Endothelial cell of umbilical vein (primary cell): ENCODE results near the gene ADGRL3. TPM values are rescaled to one million over a fixed set of nuclear protein-coding genes. Genes with fewer than 3 reads are reported as not detected.

Experiments used
- BruUV-seq: library from RNA; stranded (reverse); fragments of 400-500 nt; replicated peaks from 2 replicates; lab custom pipeline; 2021; lab: Mats Ljungman, UMichigan
- CTCF ChIA-PET: fragments of 300-600, 350-600 bp; sonication (Branson Sonifier 250); formaldehyde crosslinking; loops from one replicate; lab custom pipeline; 2021; ENCODE audit warnings: antibody characterized with exemption, inconsistent platforms; lab: Charles Lee
- POLR2A ChIA-PET: fragments of 300-600, 350-600 bp; sonication (Branson Sonifier 250); formaldehyde crosslinking; loops from one replicate; lab custom pipeline; 2021; ENCODE audit warnings: antibody characterized with exemption, inconsistent platforms; lab: Charles Lee
- DNase-seq: peaks from one replicate; pipeline ENCODE4 v3.0.0-alpha.2; 2011; ENCODE audit warnings: low read depth, low spot score
- FAIRE-seq: peaks from 2 replicates; lab custom pipeline; 2011; peaks lifted over from hg19 to GRCh38; lab: Jason Lieb, UNC
- H2AFZ ChIP-seq: 2 replicates; pipeline ENCODE4 v1.6.0; 2012; ENCODE audit warnings: low read depth, low read length, control low read depth, inconsistent platforms
- H3K27ac ChIP-seq: 2 replicates; pipeline ENCODE4 v1.5.1; 2011; ENCODE audit warnings: low read depth, mild to moderate bottlenecking, control low read depth, low read length, moderate library complexity; ENCODE audit not compliant: insufficient read depth
- H3K27me3 ChIP-seq, 2 experiments: 2 replicates each; pipeline versions ENCODE4 v1.6.0 to v1.6.1; 2011; ENCODE audit warnings: low read length in 2 of 2, mixed read lengths in 1 of 2; ENCODE audit not compliant: control insufficient read depth in 2 of 2, insufficient read depth in 2 of 2
- H3K36me3 ChIP-seq, 2 experiments: 2 replicates in 1 of 2; 3 replicates in 1 of 2; pipeline ENCODE4 v1.5.1; 2011; ENCODE audit warnings: low read length in 2 of 2, mild to moderate bottlenecking in 1 of 2, moderate library complexity in 1 of 2; ENCODE audit not compliant: control insufficient read depth in 2 of 2, insufficient read depth in 2 of 2; ENCODE audit errors: extremely low read depth in 1 of 2
- H3K4me1 ChIP-seq: 3 replicates; pipeline ENCODE4 v1.5.1; 2011; ENCODE audit warnings: mild to moderate bottlenecking, low read length; ENCODE audit not compliant: control insufficient read depth, insufficient read depth; ENCODE audit errors: extremely low read depth
- H3K4me2 ChIP-seq: 2 replicates; pipeline ENCODE4 v1.6.1; 2011; ENCODE audit warnings: low read length, control low read depth, mixed read lengths; ENCODE audit not compliant: insufficient read depth
- H3K4me3 ChIP-seq, 3 experiments: fragments of 200-600 bp in 1 of 3; sonication (generic), shearing (Covaris generic) in 1 of 3; replicated peaks in 1 of 3; 2 replicates each; pipeline ENCODE4 v1.5.1; 2011 to 2016; ENCODE audit warnings: control low read depth in 3 of 3, low read length in 3 of 3, mild to moderate bottlenecking in 2 of 3, inconsistent platforms in 1 of 3, low read depth in 1 of 3, moderate library complexity in 1 of 3; ENCODE audit not compliant: insufficient read depth in 1 of 3
- H3K79me2 ChIP-seq: 2 replicates; pipeline ENCODE4 v1.6.0; 2012; ENCODE audit warnings: low read length, inconsistent platforms; ENCODE audit not compliant: control insufficient read depth, insufficient read depth
- H3K9ac ChIP-seq: replicated peaks from 2 replicates; pipeline ENCODE3; 2011; ENCODE audit warnings: low read length, control low read depth; ENCODE audit not compliant: insufficient read depth; ENCODE audit errors: extremely low read depth
- H3K9me1 ChIP-seq: replicated peaks from 3 replicates; pipeline ENCODE4 v1.6.0; 2011; ENCODE audit warnings: mild to moderate bottlenecking, low read length; ENCODE audit not compliant: control insufficient read depth, insufficient read depth; ENCODE audit errors: extremely low read depth
- H3K9me3 ChIP-seq: replicated peaks from 2 replicates; pipeline ENCODE4 v1.5.1; 2012; ENCODE audit warnings: low read length, inconsistent platforms; ENCODE audit not compliant: control insufficient read depth, insufficient read depth
- H4K20me1 ChIP-seq: replicated peaks from 2 replicates; pipeline ENCODE3; 2011; ENCODE audit warnings: mild to moderate bottlenecking, low read length; ENCODE audit not compliant: control insufficient read depth, insufficient read depth; ENCODE audit errors: extremely low read depth
- CTCF ChIP-seq, 2 donors: IDR thresholded peaks; 1 replicate in 1 of 2; 2 replicates in 1 of 2; pipeline ENCODE4 v1.5.1; 2011; ENCODE audit warnings: low read length in 2 of 2, mild to moderate bottlenecking in 2 of 2, moderate library complexity in 2 of 2, control low read depth in 1 of 2, inconsistent platforms in 1 of 2, low read depth in 1 of 2; ENCODE audit not compliant: insufficient read depth in 1 of 2; ENCODE audit errors: extremely low read depth in 1 of 2
- EZH2 ChIP-seq: IDR thresholded peaks from 2 replicates; pipeline ENCODE4 v1.6.1; 2012; ENCODE audit warnings: borderline replicate concordance, low read depth, mild to moderate bottlenecking, moderate library complexity, low read length, inconsistent platforms; ENCODE audit not compliant: severe bottlenecking
- FOS ChIP-seq: IDR thresholded peaks from 2 replicates; pipeline ENCODE4 v1.6.1; 2011; ENCODE audit warnings: mild to moderate bottlenecking, low read length, moderate library complexity, borderline replicate concordance; ENCODE audit not compliant: insufficient read depth
- GATA2 ChIP-seq: IDR thresholded peaks from 2 replicates; pipeline ENCODE4 v1.7.0; 2011; ENCODE audit warnings: low read depth, mild to moderate bottlenecking, moderate library complexity, mixed read lengths, low read length; ENCODE audit not compliant: insufficient read length, insufficient read depth
- JUN ChIP-seq: IDR thresholded peaks from 2 replicates; pipeline ENCODE4 v1.6.1; 2011; ENCODE audit warnings: borderline replicate concordance, low read depth; ENCODE audit not compliant: insufficient read length, insufficient read depth
- MAX ChIP-seq: IDR thresholded peaks from 2 replicates; pipeline ENCODE4 v1.6.1; 2011; ENCODE audit not compliant: insufficient read depth, insufficient read length
- MYC ChIP-seq: IDR thresholded peaks from one replicate; pipeline ENCODE4 v1.6.1; 2011; ENCODE audit warnings: mild to moderate bottlenecking, low read depth, low read length
- POLR2A ChIP-seq: IDR thresholded peaks from 2 replicates; pipeline ENCODE4 v1.6.1; 2012; ENCODE audit warnings: low read depth, mild to moderate bottlenecking, control low read depth, low read length
- POLR2AphosphoS5 ChIP-seq: IDR thresholded peaks from 2 replicates; pipeline ENCODE4 v1.6.1; 2012; ENCODE audit warnings: low read depth, mild to moderate bottlenecking, control low read depth, low read length, moderate library complexity; ENCODE audit not compliant: insufficient read depth
- dilution Hi-C: fragments of 300-500 bp; cut with MboI; formaldehyde crosslinking; loops from one replicate; pipeline ENCODE4 v1.15.0; 2019; ENCODE audit warnings: low sequenced_read_pairs; ENCODE audit not compliant: extremely low pct_ligation_motif_present
- intact Hi-C: fragments of 100-400 bp; cut with micrococcal nuclease; formaldehyde crosslinking; loops from one replicate; pipeline ENCODE4 v1.10.0; 2022
- polyA plus RNA-seq, 4 experiments: library from polyadenylated mRNA; depleted of rRNA in 3 of 4; stranded (reverse) in 3 of 4; unstranded in 1 of 4; fragments of >200 nt; gene quantifications; 2 replicates each; pipeline versions ENCODE4 v1.2.1 to v1.2.3, GENCODE V29; 2011 to 2012; ENCODE audit warnings: missing spikeins in 1 of 4
- total RNA-seq: library from RNA; stranded (reverse); gene quantifications from 2 replicates; pipeline ENCODE4 v1.2.3, GENCODE V29; 2021

The ADGRL3 gene
- total and polyA plus RNA-seq, 2 donors (not counting 3 experiments of a cell fraction or from before 2014, with no cell fraction given): not detected

GRCh38 chr4:61527888-61528287 lies 327.8 kb downstream of the ADGRL3 start:
- no peak overlapping the region for H3K27ac ChIP-seq
- BruUV-seq: no TSS peak
- DNase-seq: no peak
- CTCF ChIA-PET: no interaction called here
- FAIRE-seq: no peak
- no peaks in the 10 kb centered on the region for H3K4me1 ChIP-seq
- H3K79me2 ChIP-seq: no peaks in the 10 kb centered on the region
- no peaks in the 10 kb centered on the region for H3K27me3 ChIP-seq
- H3K36me3 ChIP-seq: no peaks in the 10 kb centered on the region
- H3K9ac ChIP-seq: no peak overlapping the region
- POLR2A ChIA-PET: no interaction called here
- H2AFZ ChIP-seq: no peak overlapping the region
- H3K4me3 ChIP-seq: no peak overlapping the region
- no peak for TF ChIP-seq FOS
- TF ChIP-seq JUN: no peak
- no peak for TF ChIP-seq EZH2
- no peak for TF ChIP-seq POLR2A
- TF ChIP-seq CTCF (IDR thresholded peaks at IDR 0.05; ENCODE audit: extremely low read depth in 1 of 2, insufficient read depth in 1 of 2, low read depth in 1 of 2, low read length in 2 of 2): no peak
- no peak for TF ChIP-seq MYC
- no peak for TF ChIP-seq POLR2AphosphoS5
- no peak for TF ChIP-seq GATA2
- TF ChIP-seq MAX: no peak
- dilution Hi-C loops (no loop called here), intact Hi-C loops (no loop called here)
- no peaks in the 10 kb centered on the region for H3K9me3 ChIP-seq
- no peaks in the 10 kb centered on the region for H4K20me1 ChIP-seq
- no peaks in the 10 kb centered on the region for H3K9me1 ChIP-seq
- H3K4me2 ChIP-seq: no peak overlapping the region
